H1 (cell line): ENCODE data around the gene GLRB. TPM values are rescaled to one million over a fixed set of nuclear protein-coding genes. Genes with fewer than 3 reads are reported as not detected.

ENCODE experiments used
- polyA plus RNA-seq, 7 experiments: library from polyadenylated mRNA; depleted of rRNA in 3 of 7; stranded (reverse) in 5 of 7; unstranded in 2 of 7; fragments of >200 nt in 5 of 7; fragments of 200-250 nt in 2 of 7; gene quantifications; 1 replicate in 5 of 7; 2 replicates in 1 of 7; 4 replicates in 1 of 7; pipeline versions ENCODE4 v1.2.1 to v1.2.3, GENCODE V29; 2011 to 2013; ENCODE audit warnings: missing spikeins in 2 of 7, mixed read lengths in 2 of 7
- small RNA-seq: library from polyadenylated mRNA; stranded (forward); fragments of <200 nt; extraction: miRNeasy Mini kit (QIAGEN cat#:217004); gene quantifications from one replicate; pipeline ENCODE3, GENCODE V24; 2013; ENCODE audit not compliant: insufficient read depth
- total RNA-seq: library from RNA; stranded (reverse); fragmentation: NEBNext Ultra II Directional; extraction: Animal tissue kit (Norgen Biotek cat#: 25700); gene quantifications from 2 replicates; pipeline ENCODE4 v1.2.1, GENCODE V29; 2021

The GLRB gene
- total and polyA plus RNA-seq, 2 of the 8 experiments (the other 6 are each of a cell fraction or from before 2014, with no cell fraction given): 0.33 to 1.1 TPM

Small RNA genes within 50 kb of the gene (small RNA-seq; reads per million reads assigned to genes)
- gene RF00019: not detected
- not detected for gene RNU6-582P

Other genes with a start within 250 kb of the GLRB start
- gene PDGFC, start 104.4 kb upstream of the GLRB start, total RNA-seq: 2.1 and 2.7 TPM in 2 replicates
- 0.46 and 0.65 TPM in 2 replicates for gene PDGFC, start 104.4 kb upstream of the GLRB start, polyA plus RNA-seq (2011; rRNA removed)
- not detected in 2 replicates for gene GRIA2, start 144.6 kb downstream of the GLRB start, total RNA-seq
- gene GRIA2, start 144.6 kb downstream of the GLRB start, polyA plus RNA-seq (2011; rRNA removed): not detected in 2 replicates